Upper lobe of left lung (tissue), 4 donors: Measurements from ENCODE around the gene KAZN.

Source experiments
- POLR2A ChIP-seq, 4 donors: fragments of 450-650 bp; IDR thresholded peaks; one replicate each; pipeline ENCODE4 v1.5.1; 2016 to 2017; ENCODE audit warnings: antibody characterized with exemption in 4 of 4, mild to moderate bottlenecking in 2 of 4
- POLR2AphosphoS5 ChIP-seq, 2 donors: sonication (generic); formaldehyde crosslinking; IDR thresholded peaks; one replicate each; pipeline ENCODE4 v1.5.1; 2017; ENCODE audit warnings: antibody characterized with exemption in 2 of 2
- TF ChIP-seq, protein P1 (sequence below), 6 experiments: fragments of 450-650 bp in 4 of 6; fragments of 200-600 bp in 2 of 6; sonication (generic) in 2 of 6; IDR thresholded peaks; one replicate each; pipeline ENCODE4 v1.5.1; 2016 to 2019; ENCODE audit warnings: antibody characterized with exemption in 6 of 6

GRCh38 chr1:15080328-15081007 is 482.0 kb downstream of the KAZN start:
- TF ChIP-seq, protein P1, sequence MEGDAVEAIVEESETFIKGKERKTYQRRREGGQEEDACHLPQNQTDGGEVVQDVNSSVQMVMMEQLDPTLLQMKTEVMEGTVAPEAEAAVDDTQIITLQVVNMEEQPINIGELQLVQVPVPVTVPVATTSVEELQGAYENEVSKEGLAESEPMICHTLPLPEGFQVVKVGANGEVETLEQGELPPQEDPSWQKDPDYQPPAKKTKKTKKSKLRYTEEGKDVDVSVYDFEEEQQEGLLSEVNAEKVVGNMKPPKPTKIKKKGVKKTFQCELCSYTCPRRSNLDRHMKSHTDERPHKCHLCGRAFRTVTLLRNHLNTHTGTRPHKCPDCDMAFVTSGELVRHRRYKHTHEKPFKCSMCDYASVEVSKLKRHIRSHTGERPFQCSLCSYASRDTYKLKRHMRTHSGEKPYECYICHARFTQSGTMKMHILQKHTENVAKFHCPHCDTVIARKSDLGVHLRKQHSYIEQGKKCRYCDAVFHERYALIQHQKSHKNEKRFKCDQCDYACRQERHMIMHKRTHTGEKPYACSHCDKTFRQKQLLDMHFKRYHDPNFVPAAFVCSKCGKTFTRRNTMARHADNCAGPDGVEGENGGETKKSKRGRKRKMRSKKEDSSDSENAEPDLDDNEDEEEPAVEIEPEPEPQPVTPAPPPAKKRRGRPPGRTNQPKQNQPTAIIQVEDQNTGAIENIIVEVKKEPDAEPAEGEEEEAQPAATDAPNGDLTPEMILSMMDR (IDR thresholded peaks at IDR 0.05), result no peak
- TF ChIP-seq POLR2A (IDR thresholded peaks at IDR 0.05) (no peak), POLR2AphosphoS5 (IDR thresholded peaks at IDR 0.05) (no peak)
